Measurements from ENCODE around the gene RGS6.

Gene RGS6

GRCh38 chr14:72060917-72061316 is 128.7 kb downstream of the RGS6 start:
- H3K36me3 Mint-ChIP-seq (ENCODE audit: low read depth): no peaks in the 10 kb centered on the region
- H3K27ac Mint-ChIP-seq: no peak overlapping the region
- H3K4me3 Mint-ChIP-seq: no peak overlapping the region
- no peaks in the 10 kb centered on the region for H3K4me1 Mint-ChIP-seq (ENCODE audit: low read depth)
- no peaks in the 10 kb centered on the region for H3K9me3 Mint-ChIP-seq
- peaks cover 9% of the 10 kb centered on the region for H3K27me3 Mint-ChIP-seq

DNA sequence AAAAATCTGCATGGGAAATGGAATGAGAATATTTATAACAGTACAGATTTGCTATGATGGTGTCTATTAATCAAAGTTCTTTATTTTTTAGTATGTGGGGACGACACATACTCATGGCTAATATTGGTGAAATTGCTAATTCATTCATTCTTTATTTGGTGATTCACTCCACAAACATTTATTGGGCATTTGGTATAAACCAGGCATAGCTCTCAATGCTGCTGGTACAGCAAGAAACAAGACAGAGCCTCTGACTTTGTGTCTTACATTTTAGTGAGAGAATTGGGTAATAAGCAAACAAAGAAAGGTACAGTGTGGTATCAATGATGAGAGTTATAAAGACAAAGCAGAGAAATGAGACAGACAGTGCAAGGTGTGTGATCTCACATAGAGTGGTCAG is 129.5 kb downstream of the RGS6 start:
- Mint-ChIP-seq H3K27me3 (peaks cover 7% of the 10 kb centered on the region), H3K4me1 (ENCODE audit: low read depth) (no peaks in the 10 kb centered on the region), H3K9me3 (no peaks in the 10 kb centered on the region), H3K36me3 (ENCODE audit: low read depth) (no peaks in the 10 kb centered on the region), H3K4me3 (no peak overlapping the region), H3K27ac (no peak overlapping the region)

GRCh38 chr14:72063761-72064282 is 131.6 kb downstream of the RGS6 start:
- H3K27ac Mint-ChIP-seq: no peak overlapping the region
- no peaks in the 10 kb centered on the region for H3K9me3 Mint-ChIP-seq
- no peak overlapping the region for H3K4me3 Mint-ChIP-seq
- H3K4me1 Mint-ChIP-seq (ENCODE audit: low read depth): no peaks in the 10 kb centered on the region
- no peaks in the 10 kb centered on the region for H3K36me3 Mint-ChIP-seq (ENCODE audit: low read depth)
- H3K27me3 Mint-ChIP-seq: peaks cover 7% of the 10 kb centered on the region

DNA sequence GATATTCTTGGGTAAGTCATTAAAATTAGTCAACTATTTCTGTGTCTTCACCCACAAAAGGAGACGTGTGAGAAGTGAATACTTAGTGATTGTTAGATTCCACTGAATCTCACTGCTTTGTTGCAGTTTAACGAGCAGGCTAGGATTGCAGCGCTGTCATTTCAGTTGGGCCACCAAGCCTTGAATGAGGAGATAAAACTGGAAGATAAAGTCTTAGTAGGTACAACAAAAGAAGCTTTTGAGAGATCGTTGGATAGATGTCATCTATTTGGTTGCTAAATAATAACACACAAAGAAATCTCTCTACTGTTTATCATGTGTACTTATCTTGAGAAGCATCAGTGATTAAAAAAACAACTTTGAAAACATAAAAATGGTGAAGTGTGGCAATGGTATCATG is 132.3 kb downstream of the RGS6 start:
- no peak overlapping the region for H3K4me3 Mint-ChIP-seq
- no peak overlapping the region for H3K27ac Mint-ChIP-seq
- no peaks in the 10 kb centered on the region for H3K4me1 Mint-ChIP-seq (ENCODE audit: low read depth)
- peaks cover 7% of the 10 kb centered on the region for H3K27me3 Mint-ChIP-seq
- no peaks in the 10 kb centered on the region for H3K36me3 Mint-ChIP-seq (ENCODE audit: low read depth)
- no peaks in the 10 kb centered on the region for H3K9me3 Mint-ChIP-seq

GRCh38 chr14:72070458-72070857 is 138.2 kb downstream of the RGS6 start:
- no peaks in the 10 kb centered on the region for H3K4me1 Mint-ChIP-seq (ENCODE audit: low read depth)
- H3K9me3 Mint-ChIP-seq: no peaks in the 10 kb centered on the region
- peaks cover 9% of the 10 kb centered on the region for H3K27me3 Mint-ChIP-seq
- no peaks in the 10 kb centered on the region for H3K36me3 Mint-ChIP-seq (ENCODE audit: low read depth)
- no peak overlapping the region for H3K4me3 Mint-ChIP-seq
- H3K27ac Mint-ChIP-seq: no peak overlapping the region

- H3K27me3 Mint-ChIP-seq: peaks cover 10% of the 10 kb centered on the region
- H3K36me3 Mint-ChIP-seq (ENCODE audit: low read depth): no peaks in the 10 kb centered on the region
- no peak overlapping the region for H3K4me3 Mint-ChIP-seq
- no peaks in the 10 kb centered on the region for H3K9me3 Mint-ChIP-seq
- no peak overlapping the region for H3K27ac Mint-ChIP-seq
- H3K4me1 Mint-ChIP-seq (ENCODE audit: low read depth): no peaks in the 10 kb centered on the region
These were observed 143.6 kb downstream of the RGS6 start for GRCh38 chr14:72075649-72076334.

- Mint-ChIP-seq H3K4me3 (no peak overlapping the region), H3K27ac (no peak overlapping the region), H3K27me3 (peaks cover 28% of the 10 kb centered on the region), H3K4me1 (ENCODE audit: low read depth) (no peaks in the 10 kb centered on the region), H3K9me3 (no peaks in the 10 kb centered on the region), H3K36me3 (ENCODE audit: low read depth) (no peaks in the 10 kb centered on the region)
These were observed 148.9 kb downstream of the RGS6 start for GRCh38 chr14:72081137-72081536.

GRCh38 chr14:72084935-72085334 is 152.7 kb downstream of the RGS6 start:
- no peak overlapping the region for H3K4me3 Mint-ChIP-seq
- no peaks in the 10 kb centered on the region for H3K9me3 Mint-ChIP-seq
- peaks cover 32% of the 10 kb centered on the region for H3K27me3 Mint-ChIP-seq
- no peak overlapping the region for H3K27ac Mint-ChIP-seq
- no peaks in the 10 kb centered on the region for H3K4me1 Mint-ChIP-seq (ENCODE audit: low read depth)
- H3K36me3 Mint-ChIP-seq (ENCODE audit: low read depth): no peaks in the 10 kb centered on the region

DNA sequence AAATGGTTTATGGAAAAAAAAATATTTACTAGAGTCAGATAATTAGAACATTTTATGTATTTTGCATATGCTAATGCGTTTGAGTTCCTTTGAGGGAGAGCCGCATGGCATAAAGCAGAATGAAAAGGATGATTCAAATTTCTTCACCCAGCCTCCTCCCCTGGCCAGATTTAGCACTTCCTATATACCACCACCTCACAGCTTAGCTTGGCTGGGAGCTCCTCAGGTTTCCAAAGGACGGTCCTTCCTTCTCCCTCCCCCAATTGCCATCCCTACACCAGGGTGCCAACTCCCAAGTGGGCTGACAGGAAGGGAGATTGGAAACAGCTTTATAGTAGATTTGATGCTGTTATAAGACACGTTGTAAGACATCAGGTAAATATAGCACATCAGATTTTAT is 157.4 kb downstream of the RGS6 start:
- Mint-ChIP-seq H3K4me1 (ENCODE audit: low read depth) (no peaks in the 10 kb centered on the region), H3K27ac (no peak overlapping the region), H3K9me3 (no peaks in the 10 kb centered on the region), H3K36me3 (ENCODE audit: low read depth) (no peaks in the 10 kb centered on the region), H3K4me3 (no peak overlapping the region), H3K27me3 (peaks cover 17% of the 10 kb centered on the region)

DNA sequence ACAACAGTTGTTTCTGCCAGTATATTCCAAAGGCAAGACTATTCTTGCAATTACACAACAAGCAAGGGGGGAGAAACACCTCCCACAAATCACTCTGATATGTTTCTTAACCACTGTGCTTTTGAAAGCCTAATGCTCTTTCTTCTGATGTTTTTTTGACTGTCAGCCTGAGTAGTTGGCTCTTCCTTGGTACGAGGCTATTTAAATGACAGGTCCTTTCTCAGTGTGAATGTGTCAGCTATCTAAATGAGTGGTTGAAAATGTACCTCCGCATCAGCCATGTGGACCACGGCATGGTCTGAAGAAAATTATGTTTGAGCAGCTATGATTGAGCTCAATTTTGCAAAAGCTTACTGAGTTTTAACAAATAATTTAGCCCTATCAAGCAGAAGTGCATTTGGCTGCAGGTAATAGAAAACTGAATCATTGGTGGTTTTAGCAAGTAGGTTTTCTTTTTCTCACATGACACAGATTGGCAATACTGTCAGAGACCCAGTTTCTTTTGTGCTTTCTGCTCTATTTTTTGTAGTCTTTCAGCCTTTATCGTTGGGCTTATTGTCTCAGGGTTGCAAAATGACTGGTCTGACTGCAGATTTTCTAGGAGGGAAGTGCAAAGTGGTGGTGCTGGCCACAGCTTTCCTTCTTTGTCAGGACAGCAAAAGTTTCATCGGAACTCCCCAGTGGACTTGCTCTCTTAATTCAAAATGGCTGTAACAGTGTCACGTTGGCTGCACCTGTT is 162.8 kb downstream of the RGS6 start:
- Mint-ChIP-seq H3K9me3 (no peaks in the 10 kb centered on the region), H3K36me3 (ENCODE audit: low read depth) (no peaks in the 10 kb centered on the region), H3K27ac (no peak overlapping the region), H3K4me1 (ENCODE audit: low read depth) (no peaks in the 10 kb centered on the region), H3K4me3 (no peak overlapping the region), H3K27me3 (peaks cover 22% of the 10 kb centered on the region)

DNA sequence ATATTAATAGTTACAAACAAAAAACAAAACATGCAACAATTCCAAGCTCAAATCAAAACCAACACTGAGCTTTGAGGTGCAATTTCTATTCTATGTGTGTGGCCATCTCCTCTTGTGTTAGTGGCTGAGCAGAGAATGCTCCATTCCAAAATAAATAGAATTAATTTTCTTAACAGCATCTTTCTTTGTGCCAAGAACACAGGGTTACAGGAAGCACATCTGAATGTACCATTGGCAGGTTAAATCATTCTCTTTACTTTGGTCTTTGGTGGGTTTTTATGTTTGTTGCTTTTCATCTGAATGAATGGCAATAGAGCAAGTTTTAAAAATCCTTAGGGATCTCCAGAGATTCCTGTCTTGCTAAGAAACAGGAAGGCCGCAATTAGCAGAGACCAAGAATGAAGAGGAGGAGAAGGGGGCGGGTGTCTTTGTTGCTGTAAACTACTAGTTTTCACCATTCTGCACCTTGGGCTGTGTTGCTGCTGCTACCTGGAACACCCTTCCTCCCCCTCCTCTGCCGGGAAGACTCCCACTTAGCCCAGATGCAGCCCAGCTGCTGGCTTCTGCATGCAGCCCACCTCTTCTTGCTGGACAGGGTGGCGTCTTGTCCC is 165.0 kb downstream of the RGS6 start:
- no peak overlapping the region for H3K27ac Mint-ChIP-seq
- no peaks in the 10 kb centered on the region for H3K9me3 Mint-ChIP-seq
- peaks cover 27% of the 10 kb centered on the region for H3K27me3 Mint-ChIP-seq
- no peaks in the 10 kb centered on the region for H3K4me1 Mint-ChIP-seq (ENCODE audit: low read depth)
- H3K4me3 Mint-ChIP-seq: no peak overlapping the region
- no peaks in the 10 kb centered on the region for H3K36me3 Mint-ChIP-seq (ENCODE audit: low read depth)

GRCh38 chr14:72098210-72098609 is 166.0 kb downstream of the RGS6 start:
- Mint-ChIP-seq H3K36me3 (ENCODE audit: low read depth) (no peaks in the 10 kb centered on the region), H3K27ac (no peak overlapping the region), H3K4me3 (no peak overlapping the region), H3K9me3 (no peaks in the 10 kb centered on the region), H3K4me1 (ENCODE audit: low read depth) (no peaks in the 10 kb centered on the region), H3K27me3 (peaks cover 31% of the 10 kb centered on the region)

GRCh38 chr14:72099566-72099965 is 167.3 kb downstream of the RGS6 start:
- Mint-ChIP-seq H3K27me3 (peaks cover 30% of the 10 kb centered on the region), H3K36me3 (ENCODE audit: low read depth) (no peaks in the 10 kb centered on the region), H3K27ac (no peak overlapping the region), H3K4me1 (ENCODE audit: low read depth) (no peaks in the 10 kb centered on the region), H3K4me3 (no peak overlapping the region), H3K9me3 (no peaks in the 10 kb centered on the region)

DNA sequence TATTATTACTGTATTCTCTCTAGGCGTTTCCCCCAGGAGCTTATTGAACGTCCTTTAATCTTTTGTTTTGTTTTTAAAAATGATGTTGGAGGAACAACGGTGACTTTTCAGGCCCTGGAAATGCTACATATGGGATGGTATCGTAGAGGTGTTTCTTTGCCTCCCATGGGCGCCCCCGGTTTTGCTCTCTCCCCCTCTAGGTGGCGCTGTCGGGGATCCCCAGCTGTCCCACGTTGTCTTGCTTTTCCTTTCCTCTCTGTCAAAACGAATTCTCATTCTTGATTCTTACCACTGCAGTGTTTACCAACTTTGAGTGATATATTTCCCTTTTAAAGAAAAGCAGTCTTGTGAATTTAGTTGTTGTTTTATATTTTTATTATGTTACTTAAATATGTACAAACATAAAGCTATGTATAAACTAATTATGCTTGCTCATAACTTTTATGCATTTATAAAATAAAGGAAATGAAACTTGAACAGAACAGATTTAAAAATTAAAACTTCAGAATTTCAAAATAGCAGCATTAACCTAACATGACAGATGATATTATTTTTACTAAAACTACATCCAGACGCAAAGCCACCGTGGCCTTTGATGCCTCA is 171.9 kb downstream of the RGS6 start:
- Mint-ChIP-seq H3K27ac (no peak overlapping the region), H3K36me3 (ENCODE audit: low read depth) (no peaks in the 10 kb centered on the region), H3K27me3 (peaks cover 40% of the 10 kb centered on the region), H3K4me3 (no peak overlapping the region), H3K9me3 (no peaks in the 10 kb centered on the region), H3K4me1 (ENCODE audit: low read depth) (no peaks in the 10 kb centered on the region)

GRCh38 chr14:72111911-72112310 is 179.7 kb downstream of the RGS6 start:
- no peaks in the 10 kb centered on the region for H3K4me1 Mint-ChIP-seq (ENCODE audit: low read depth)
- H3K9me3 Mint-ChIP-seq: no peaks in the 10 kb centered on the region
- peaks cover 26% of the 10 kb centered on the region for H3K27me3 Mint-ChIP-seq

More at GRCh38 chr14:72111911-72112310, 179.7 kb downstream of the RGS6 start:
- Mint-ChIP-seq H3K4me3 (no peak overlapping the region), H3K27ac (no peak overlapping the region), H3K36me3 (ENCODE audit: low read depth) (no peaks in the 10 kb centered on the region)
